ENCODE measurements around the gene BAD. TPM values are rescaled to one million over a fixed set of nuclear protein-coding genes. Genes with fewer than 3 reads are reported as not detected.

Gene BAD
- total and polyA plus RNA-seq, 2 of the 13 experiments (the other 11 are each of a cell fraction or from before 2014, with no cell fraction given), result 17.9 to 28.5 TPM

DNA sequence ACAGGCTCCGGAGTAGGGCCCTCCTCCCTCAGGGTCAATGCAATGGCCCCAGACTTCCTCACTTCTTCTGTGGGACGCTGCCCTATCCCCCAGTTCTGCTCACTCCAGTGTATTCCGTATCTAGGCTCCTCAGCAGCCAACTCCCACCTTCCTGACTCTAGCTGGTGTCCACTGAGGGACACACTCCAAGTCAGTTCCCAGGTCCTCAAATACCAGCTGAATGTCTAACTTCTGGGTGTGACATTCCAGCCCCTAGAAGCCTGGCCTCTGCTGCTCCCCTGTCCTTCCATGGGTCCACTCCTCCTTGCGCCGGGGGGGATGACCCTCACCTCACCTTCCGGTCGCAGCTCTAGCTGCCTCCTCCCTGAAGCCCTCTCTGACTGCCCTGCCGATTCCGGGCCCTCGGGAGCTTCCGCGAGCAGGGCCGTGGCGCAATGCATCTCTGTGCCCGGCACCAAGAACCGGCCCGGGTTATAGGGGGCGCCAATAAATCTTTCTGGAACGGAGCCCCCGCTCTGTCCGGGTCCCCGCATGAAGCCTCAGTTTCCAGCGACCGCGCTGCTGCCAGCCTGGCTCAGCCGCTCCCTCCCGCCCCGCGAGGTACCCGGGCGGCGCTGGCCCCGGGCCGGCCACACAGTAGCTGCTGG, 15.4 kb downstream of the BAD start (continued):
- TF ChIP-seq ZBTB39 (CRISPR knock-in tag; IDR thresholded peaks at IDR 0.05) (no peak), ATF7 (IDR thresholded peaks at IDR 0.05) (no peak), ATF7 (CRISPR knock-in tag; IDR thresholded peaks at IDR 0.05) (no peak), NFE2 (CRISPR knock-in tag; IDR thresholded peaks at IDR 0.05) (no peak), MTA3 (CRISPR knock-in tag; IDR thresholded peaks at IDR 0.05) (no peak), ZNF460 (CRISPR knock-in tag; IDR thresholded peaks at IDR 0.05; ENCODE audit: borderline replicate concordance) (no peak; the same call in 1 of the 2 replicates), ZNF777 (CRISPR knock-in tag; IDR thresholded peaks at IDR 0.05) (peak; percentile 40; the same call in 1 of the 2 replicates), ZNF143 (CRISPR knock-in tag; IDR thresholded peaks at IDR 0.05) (no peak), ZNF263 (CRISPR knock-in tag; IDR thresholded peaks at IDR 0.05) (peak; percentile 36; the same call in 1 of the 2 replicates), ZNF451 (CRISPR knock-in tag; IDR thresholded peaks at IDR 0.05) (no peak), ZNF160 (CRISPR knock-in tag; IDR thresholded peaks at IDR 0.05) (no peak), ZNF205 (CRISPR knock-in tag; IDR thresholded peaks at IDR 0.05) (0 out of 2 replicates have a peak, but pooled peaks have one; percentile 33), ZC3H4 (CRISPR knock-in tag; IDR thresholded peaks at IDR 0.05; ENCODE audit: borderline replicate concordance) (no peak; the same call in 1 of the 2 replicates), ZMYM2 (CRISPR knock-in tag; IDR thresholded peaks at IDR 0.05) (no peak), MED1 (CRISPR knock-in tag; IDR thresholded peaks at IDR 0.05) (no peak), NR2F2 (IDR thresholded peaks at IDR 0.05; ENCODE audit: borderline replicate concordance, low read depth) (no peak), RNF2 (conservative IDR thresholded peaks at IDR 0.05; ENCODE audit: low read depth) (no peak), ZNF180 (CRISPR knock-in tag; IDR thresholded peaks at IDR 0.05; ENCODE audit: borderline replicate concordance, low read depth) (no peak), ELF3 (CRISPR knock-in tag; IDR thresholded peaks at IDR 0.05) (no peak), PAWR (CRISPR knock-in tag; IDR thresholded peaks at IDR 0.05; ENCODE audit: borderline replicate concordance) (no peak), TEAD3 (CRISPR knock-in tag; optimal IDR thresholded peaks at IDR 0.05; ENCODE audit: borderline replicate concordance) (peak; percentile 76), NFKB2 (CRISPR knock-in tag; IDR thresholded peaks at IDR 0.05; ENCODE audit: borderline replicate concordance) (no peak), ZNF282 (IDR thresholded peaks at IDR 0.05; ENCODE audit: partially characterized antibody) (no peak), DNMT3B (CRISPR knock-in tag; conservative IDR thresholded peaks at IDR 0.05) (no peak)
- TF ChIP-seq, protein P1, sequence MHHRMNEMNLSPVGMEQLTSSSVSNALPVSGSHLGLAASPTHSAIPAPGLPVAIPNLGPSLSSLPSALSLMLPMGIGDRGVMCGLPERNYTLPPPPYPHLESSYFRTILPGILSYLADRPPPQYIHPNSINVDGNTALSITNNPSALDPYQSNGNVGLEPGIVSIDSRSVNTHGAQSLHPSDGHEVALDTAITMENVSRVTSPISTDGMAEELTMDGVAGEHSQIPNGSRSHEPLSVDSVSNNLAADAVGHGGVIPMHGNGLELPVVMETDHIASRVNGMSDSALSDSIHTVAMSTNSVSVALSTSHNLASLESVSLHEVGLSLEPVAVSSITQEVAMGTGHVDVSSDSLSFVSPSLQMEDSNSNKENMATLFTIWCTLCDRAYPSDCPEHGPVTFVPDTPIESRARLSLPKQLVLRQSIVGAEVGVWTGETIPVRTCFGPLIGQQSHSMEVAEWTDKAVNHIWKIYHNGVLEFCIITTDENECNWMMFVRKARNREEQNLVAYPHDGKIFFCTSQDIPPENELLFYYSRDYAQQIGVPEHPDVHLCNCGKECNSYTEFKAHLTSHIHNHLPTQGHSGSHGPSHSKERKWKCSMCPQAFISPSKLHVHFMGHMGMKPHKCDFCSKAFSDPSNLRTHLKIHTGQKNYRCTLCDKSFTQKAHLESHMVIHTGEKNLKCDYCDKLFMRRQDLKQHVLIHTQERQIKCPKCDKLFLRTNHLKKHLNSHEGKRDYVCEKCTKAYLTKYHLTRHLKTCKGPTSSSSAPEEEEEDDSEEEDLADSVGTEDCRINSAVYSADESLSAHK (CRISPR knock-in tag; IDR thresholded peaks at IDR 0.05; ENCODE audit: borderline replicate concordance), result no peak
- TF ChIP-seq, protein P2, sequence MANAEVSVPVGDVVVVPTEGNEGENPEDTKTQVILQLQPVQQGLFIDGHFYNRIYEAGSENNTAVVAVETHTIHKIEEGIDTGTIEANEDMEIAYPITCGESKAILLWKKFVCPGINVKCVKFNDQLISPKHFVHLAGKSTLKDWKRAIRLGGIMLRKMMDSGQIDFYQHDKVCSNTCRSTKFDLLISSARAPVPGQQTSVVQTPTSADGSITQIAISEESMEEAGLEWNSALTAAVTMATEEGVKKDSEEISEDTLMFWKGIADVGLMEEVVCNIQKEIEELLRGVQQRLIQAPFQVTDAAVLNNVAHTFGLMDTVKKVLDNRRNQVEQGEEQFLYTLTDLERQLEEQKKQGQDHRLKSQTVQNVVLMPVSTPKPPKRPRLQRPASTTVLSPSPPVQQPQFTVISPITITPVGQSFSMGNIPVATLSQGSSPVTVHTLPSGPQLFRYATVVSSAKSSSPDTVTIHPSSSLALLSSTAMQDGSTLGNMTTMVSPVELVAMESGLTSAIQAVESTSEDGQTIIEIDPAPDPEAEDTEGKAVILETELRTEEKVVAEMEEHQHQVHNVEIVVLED (CRISPR knock-in tag; IDR thresholded peaks at IDR 0.05; ENCODE audit: borderline replicate concordance), result no peak
- TF ChIP-seq, protein P3, sequence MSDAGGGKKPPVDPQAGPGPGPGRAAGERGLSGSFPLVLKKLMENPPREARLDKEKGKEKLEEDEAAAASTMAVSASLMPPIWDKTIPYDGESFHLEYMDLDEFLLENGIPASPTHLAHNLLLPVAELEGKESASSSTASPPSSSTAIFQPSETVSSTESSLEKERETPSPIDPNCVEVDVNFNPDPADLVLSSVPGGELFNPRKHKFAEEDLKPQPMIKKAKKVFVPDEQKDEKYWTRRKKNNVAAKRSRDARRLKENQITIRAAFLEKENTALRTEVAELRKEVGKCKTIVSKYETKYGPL (CRISPR knock-in tag; IDR thresholded peaks at IDR 0.05), result no peak
